Right lung (tissue), 10 donors: Measurements from ENCODE around the gene RAB3A. TPM values are rescaled to one million over a fixed set of nuclear protein-coding genes. Genes with fewer than 3 reads are reported as not detected.
A peak's percentile ranks its signal among the peaks of the same experiment; 100 is the strongest.

Source experiments
- DNase-seq, 2 donors: peaks; one replicate each; pipeline ENCODE4 v3.0.0-alpha.2; 2013
- long read RNA-seq, 8 donors: transcript quantifications; one replicate each; lab custom pipeline, GENCODE V29; 2026
- polyA plus RNA-seq, 5 donors: library from polyadenylated mRNA; unstranded; fragments of 120-200 nt; gene quantifications; one replicate each; pipeline versions ENCODE4 v1.2.1 to v1.2.3, GENCODE V29; 2013; ENCODE audit warnings: inconsistent platforms in 1 of 5, low replicate concordance in 1 of 5; ENCODE audit not compliant: insufficient read length in 5 of 5, insufficient read depth in 1 of 5

The RAB3A gene
- polyA plus RNA-seq: 1 to 10 TPM; 3.0 to 6.2 (median 5.3) TPM
- long read RNA-seq, donor 1, partial matches to known transcripts: 0 of 1 reads
- long read RNA-seq, donor 1, other reads (novel, unspliced or antisense): 0 of 1 reads
- long read RNA-seq, donor 2, partial matches to known transcripts: 0 of 2 reads
- long read RNA-seq, donor 2, other reads (novel, unspliced or antisense): 0 of 2 reads
- long read RNA-seq, donor 3, partial matches to known transcripts: 0 of 1 reads
- long read RNA-seq, donor 3, other reads (novel, unspliced or antisense): 0 of 1 reads
- long read RNA-seq, donor 4, partial matches to known transcripts: 0 of 4 reads
- long read RNA-seq, donor 4, other reads (novel, unspliced or antisense): 0 of 4 reads
- long read RNA-seq, donor 5, partial matches to known transcripts: 0 of 1 reads
- long read RNA-seq, donor 5, other reads (novel, unspliced or antisense): 0 of 1 reads
- long read RNA-seq, donor 6, partial matches to known transcripts: 0 of 2 reads
- long read RNA-seq, donor 6, other reads (novel, unspliced or antisense): 0 of 2 reads
- long read RNA-seq, donor 7, partial matches to known transcripts: 0 of 2 reads
- long read RNA-seq, donor 7, other reads (novel, unspliced or antisense): 0 of 2 reads
- long read RNA-seq, donor 8: 0 reads

DNA sequence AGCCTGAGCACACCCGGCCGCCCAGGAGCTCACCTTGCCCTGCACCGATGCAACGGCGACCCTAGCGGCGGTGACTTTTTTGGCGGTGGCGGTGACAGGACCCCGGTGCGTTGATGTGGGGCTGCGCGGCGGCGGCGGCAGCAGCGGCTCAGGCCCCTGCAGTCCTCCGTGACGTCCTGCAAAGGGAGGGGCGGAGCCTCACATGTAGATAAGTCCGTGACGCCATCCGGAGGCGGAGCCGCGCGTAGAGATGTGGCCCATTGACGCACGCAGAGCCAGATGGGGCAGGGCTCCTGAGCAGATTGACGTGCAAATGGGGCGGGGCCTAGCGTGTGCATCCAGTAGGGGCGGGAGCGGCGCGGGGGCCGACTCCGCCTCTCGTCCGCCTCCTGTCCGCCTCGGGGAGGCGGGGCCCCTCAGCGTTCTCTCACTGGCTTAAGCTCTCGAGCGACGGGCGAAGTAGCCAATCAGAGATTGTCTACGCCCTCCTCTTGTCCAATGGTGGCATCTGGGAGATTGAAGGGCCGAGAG lies at the start of gene RAB3A:
Gene RAB3A, minus strand, starts transcription at position 180 of the 531 bp plus-strand sequence. CDS start 1,302 bp downstream, outside the sequence.
- peak; percentile 100 for DNase-seq

DNA sequence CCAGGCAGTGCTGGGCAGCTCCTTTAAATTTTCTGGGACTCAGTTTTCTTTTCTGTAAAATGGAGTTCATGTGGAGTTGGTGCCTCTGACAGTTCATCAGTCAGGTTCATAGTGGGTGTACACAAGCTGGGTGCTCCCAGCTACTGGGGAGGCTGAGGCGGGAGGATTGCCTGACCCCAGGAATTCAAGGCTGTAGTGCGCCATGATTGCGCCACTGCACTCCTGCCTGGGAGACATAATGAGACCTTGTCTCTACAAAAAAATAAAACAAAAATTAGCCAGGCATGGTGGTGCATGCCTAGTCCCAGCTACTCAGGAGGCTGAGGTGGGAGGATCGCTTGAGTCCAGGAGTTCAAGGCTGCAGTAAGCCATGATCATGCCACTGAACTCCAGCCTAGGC lies 49.3 kb upstream of the RAB3A start:
- no peak for DNase-seq

DNA sequence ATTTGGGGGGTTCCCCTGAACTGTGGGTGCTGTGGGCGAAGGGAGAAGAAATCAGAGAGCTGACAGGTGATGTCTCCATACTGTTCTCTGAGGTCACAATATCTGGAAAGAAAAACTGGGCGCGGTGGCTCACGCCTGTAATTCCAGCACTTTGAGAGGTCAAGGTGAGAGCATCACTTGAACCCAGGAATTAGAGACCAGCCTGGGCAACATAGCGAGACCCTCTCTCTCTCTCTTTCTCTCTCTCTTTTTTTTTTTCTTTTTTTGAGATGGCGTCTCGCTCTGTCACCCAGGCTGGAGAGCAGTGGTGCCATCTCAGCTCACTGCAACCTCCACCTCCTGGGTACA lies 48.5 kb upstream of the RAB3A start:
- no peak for DNase-seq

GRCh38 chr19:18251587-18252369 lies 47.9 kb upstream of the RAB3A start:
- peak; percentile 44 to 72 for DNase-seq

- no peak for DNase-seq
Measured at GRCh38 chr19:18249834-18250233, 46.0 kb upstream of the RAB3A start.

DNA sequence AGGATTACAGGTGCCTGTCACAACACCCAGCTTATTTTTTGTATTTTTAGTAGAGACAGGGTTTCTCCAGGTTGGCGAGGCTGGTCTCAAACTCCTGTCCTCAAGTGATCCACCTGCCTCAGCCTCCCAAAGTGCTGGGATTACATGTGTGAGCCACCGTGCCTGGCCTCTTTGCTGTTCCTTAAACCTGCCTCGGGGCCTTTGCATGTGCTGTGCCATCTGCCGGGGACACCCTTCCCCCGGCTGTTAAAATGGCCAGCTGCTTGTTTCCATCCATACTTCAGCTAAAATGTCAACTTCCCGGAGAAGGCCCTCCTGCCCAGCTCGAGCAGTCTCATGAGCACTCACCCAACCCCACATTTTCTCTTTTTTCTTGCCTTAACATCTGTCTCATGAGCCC lies 41.5 kb upstream of the RAB3A start:
- no peak for DNase-seq

- DNase-seq: no peak
Measured at GRCh38 chr19:18239303-18239702, 35.5 kb upstream of the RAB3A start.

DNA sequence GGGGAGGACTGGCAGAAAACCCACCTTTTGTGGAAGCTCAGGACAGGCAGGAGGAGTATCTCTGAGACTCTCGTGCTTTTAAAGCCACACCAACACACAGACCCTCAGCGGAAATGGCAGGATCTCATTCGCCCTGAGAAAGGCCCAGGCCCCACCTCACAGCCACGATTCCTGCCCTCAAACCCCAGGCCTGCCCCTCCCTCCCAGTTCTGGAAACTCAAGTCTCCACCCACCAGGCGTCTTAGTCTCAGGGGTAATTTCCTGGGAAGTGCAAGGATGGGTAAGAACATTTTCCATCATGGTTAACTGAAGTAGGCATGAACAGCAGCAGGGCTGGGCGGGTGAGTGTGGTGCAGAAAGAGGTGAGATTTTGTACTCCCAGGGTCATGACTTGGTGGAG lies 30.4 kb upstream of the RAB3A start:
- no peak for DNase-seq

GRCh38 chr19:18233224-18233825 lies 29.5 kb upstream of the RAB3A start:
- no peak for DNase-seq

GRCh38 chr19:18232540-18233223 lies 28.8 kb upstream of the RAB3A start:
- DNase-seq: no peak

DNA sequence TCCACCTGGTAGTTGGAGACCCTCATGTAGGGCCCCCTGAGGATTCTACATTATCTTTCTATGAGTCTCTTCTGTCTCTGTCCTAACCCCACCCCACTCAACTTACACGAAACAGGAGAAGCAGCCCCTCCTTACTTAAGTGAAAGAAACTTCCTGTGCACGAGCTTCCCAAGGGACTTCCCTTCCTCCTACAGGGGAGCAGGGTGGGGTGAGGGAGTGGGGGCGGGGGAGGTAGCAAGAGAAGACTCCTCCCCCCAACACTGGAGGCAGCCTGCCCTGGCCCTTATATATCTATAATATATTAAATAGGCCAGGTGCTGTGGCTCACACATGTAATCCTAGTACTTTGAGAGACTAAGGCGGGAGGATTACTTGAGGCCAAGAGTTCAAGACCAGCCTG lies 27.9 kb upstream of the RAB3A start:
- DNase-seq: no peak

DNA sequence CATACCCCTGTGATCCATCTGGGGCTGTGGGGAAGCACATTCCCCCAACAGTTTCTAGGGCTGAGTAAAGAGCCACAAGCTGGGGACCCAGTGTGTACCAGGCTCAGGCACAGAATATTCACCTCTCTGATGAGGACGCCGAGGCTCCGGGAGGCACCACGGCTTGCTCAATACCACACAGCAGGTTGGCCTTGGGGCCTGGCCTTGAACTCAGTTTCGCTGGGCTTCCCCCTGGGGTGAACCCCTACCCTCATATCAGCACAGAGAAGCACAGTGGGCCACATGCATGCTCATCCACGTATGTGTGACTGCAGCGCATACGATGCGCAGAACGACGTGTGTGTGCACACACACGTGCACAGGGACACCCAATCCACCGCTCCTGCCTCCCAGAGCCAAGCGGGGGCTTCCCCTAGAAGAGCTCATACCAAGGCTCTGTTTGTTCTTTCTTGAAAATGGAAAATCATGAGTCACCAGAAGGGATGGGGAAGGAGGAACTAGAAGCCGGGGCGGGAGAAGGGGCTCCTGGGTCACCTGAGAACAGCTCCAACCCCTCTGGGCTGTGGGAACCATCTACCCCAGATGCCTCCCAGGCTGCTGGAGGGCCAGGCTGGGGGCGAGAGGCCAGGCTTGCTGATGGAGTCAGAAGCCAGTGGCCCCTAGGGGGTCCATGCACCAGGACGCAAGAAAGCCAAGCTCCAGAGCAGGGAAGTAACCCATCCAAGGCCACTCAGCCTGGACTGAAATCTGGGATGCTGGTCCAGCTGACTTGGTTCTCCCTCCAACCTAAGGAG lies 27.3 kb upstream of the RAB3A start:
- no peak for DNase-seq

DNA sequence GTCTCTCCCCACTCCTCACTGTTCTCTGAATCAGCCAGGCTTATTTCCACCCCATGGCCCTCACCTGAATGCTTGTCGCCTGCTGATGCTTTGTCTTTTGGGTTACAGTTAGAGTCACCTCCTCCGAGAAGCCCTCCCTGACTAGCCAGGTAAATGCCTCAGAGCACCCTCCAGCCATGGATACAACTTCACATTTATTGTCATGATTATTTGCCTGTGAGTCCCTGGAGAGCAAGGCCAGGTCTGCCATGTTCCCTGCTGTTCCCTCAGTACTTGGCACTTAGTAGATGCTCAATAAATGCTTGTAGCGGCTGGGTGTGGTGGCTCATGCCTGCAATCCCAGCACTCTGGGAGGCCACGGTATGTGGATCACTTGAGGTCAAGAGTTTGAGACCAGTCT lies 26.1 kb upstream of the RAB3A start:
- no peak for DNase-seq

DNA sequence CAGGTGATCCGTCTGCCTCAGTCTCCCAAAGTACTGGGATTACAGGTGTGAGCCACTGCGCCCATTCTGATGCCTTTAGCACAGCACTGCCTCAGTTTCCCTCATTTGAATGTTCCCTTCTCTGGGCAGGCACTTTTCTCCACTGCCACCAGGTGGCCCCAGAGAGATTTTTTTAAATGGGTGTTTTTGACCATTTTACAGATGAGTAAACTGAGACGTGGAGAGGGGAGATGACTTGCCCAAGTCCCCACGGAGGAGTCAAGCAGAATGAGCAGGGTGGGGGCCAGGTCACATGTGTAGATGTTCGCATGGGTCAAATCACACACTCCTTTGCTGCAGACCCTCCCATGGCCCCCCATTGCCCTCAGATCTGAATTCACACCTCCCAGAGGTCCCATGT lies 25.6 kb upstream of the RAB3A start:
- no peak for DNase-seq

- DNase-seq: no peak
Measured at GRCh38 chr19:18227781-18228271, 24.0 kb upstream of the RAB3A start.

- no peak for DNase-seq
Measured at GRCh38 chr19:18226956-18227780, 23.3 kb upstream of the RAB3A start.

DNA sequence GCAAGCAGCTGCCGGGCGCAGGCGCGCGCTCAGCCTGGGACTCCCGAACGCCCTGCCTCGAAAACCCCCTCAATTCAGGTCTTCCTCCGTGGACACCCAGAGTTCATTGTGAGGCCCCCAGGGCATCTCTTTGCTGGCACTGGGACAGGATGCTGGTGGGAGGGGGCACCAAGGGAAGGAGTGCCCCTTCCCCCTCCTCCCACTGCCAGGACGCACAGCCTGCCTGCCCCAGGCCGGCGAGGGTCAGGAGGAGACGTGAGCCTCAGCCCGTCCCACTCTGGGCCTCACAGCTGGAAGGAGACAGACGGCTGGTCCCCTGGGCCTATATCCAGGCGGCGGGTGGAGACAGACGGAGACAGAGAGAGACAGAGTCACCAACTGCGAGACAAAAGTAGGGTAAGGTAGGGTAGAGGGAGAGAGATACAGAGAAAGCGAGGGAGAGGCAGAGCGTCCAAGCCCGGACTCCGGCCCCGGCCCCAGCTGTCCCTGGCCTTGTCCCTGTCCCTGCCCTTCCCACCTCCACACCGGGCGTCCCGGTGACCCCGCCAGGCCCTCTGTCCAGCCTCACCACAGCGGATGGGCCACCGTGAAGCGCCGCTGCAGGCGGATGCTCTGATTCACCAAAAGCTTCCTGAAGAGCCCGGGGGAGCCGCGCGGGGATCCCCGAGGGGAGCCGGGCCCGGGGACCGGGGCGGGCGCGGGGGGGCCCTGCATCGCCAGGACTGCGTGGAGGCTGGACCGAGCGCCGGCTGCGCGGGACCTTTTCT lies 22.0 kb upstream of the RAB3A start, which contains the start of gene PDE4C:
Gene PDE4C, minus strand, starts transcription at position 737 of the 767 bp plus-strand sequence. Its CDS starts 23 bp downstream, at position 714.
- DNase-seq: peak; percentile 19 to 24

- DNase-seq: no peak
Measured at GRCh38 chr19:18225355-18225701, 21.5 kb upstream of the RAB3A start.
